GM12891 (cell line): ENCODE measurements around the gene CDC42EP4.

Experiments
- PAX5 ChIP-seq: IDR thresholded peaks from 2 replicates; pipeline ENCODE4 v1.6.1; 2011; ENCODE audit warnings: low read length, moderate library complexity, mild to moderate bottlenecking; ENCODE audit not compliant: insufficient read depth, severe bottlenecking
- POLR2A ChIP-seq: IDR thresholded peaks from 2 replicates; pipeline ENCODE4 v1.6.1; 2011; ENCODE audit warnings: low read depth, low read length, control low read depth
- POLR2AphosphoS5 ChIP-seq: IDR thresholded peaks from 2 replicates; pipeline ENCODE4 v1.6.1; 2011; ENCODE audit warnings: low read depth, low read length, control low read depth
- TAF1 ChIP-seq: IDR thresholded peaks from 2 replicates; pipeline ENCODE4 v1.6.1; 2011; ENCODE audit warnings: low read depth, low read length, control low read depth

DNA sequence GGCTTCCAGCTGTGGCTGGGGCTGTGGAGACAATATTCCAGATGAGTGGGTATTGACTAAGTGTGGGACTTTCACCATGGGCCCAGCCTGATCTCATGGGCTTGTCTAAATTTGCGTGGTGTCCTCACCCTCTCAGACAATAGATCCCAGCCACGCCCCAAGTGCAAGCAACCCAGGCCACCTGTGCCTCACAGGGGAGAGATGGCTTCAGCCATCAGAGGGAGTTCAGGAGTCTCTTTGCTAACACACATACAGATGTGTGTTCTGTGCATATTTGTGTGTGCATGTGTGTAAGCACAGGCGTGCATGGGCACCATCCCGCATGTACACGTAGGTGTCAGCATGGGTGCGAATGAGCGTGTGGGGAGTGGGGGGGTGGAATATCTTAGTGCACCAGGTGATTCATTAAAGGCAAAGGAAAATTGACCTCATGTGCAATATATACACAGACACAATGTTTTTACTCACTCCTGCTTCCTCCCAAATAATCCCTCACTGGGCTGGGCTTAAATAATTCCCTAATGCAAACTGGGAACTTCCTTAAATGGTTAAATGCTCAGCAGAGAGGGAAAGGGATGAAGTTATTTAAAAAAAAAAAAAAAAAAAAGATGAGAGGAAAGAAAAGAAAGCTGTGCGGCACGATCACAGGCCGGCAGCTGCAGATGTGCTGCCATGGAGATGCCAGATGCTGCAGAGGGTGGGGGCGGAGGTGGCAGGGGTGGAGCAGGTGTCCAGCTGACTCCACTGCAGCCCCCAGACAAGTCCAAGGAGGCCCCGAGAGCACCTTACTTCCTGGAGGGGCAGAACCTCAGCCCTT is 24.0 kb upstream of the CDC42EP4 start:
- TF ChIP-seq POLR2A (no peak), TAF1 (no peak), POLR2AphosphoS5 (no peak), PAX5 (no peak)
